Neural crest cell (in vitro differentiated cells): Measurements from ENCODE around the gene D2HGDH. TPM values are rescaled to one million over a fixed set of nuclear protein-coding genes. Genes with fewer than 3 reads are reported as not detected.
A peak's percentile ranks its signal among the peaks of the same experiment; 100 is the strongest.

Experiments used
- DNase-seq: peaks from one replicate; pipeline ENCODE4 v3.0.0; 2021; ENCODE audit warnings: low read depth, mixed read lengths, low spot score
- H3K27ac Mint-ChIP-seq: one replicate; pipeline ENCODE4 v1.8.0; 2021; ENCODE audit warnings: mild to moderate bottlenecking, mixed read lengths; ENCODE audit not compliant: unreplicated experiment
- H3K27me3 Mint-ChIP-seq: 2 replicates; pipeline ENCODE4 v1.8.0; 2021; ENCODE audit warnings: low read depth, mild to moderate bottlenecking, mixed read lengths
- H3K36me3 Mint-ChIP-seq: 2 replicates; pipeline ENCODE4 v1.8.0; 2021; ENCODE audit warnings: low read depth, mild to moderate bottlenecking, mixed read lengths
- H3K4me1 Mint-ChIP-seq: 2 replicates; pipeline ENCODE4 v1.8.0; 2021; ENCODE audit warnings: mixed read lengths
- H3K4me3 Mint-ChIP-seq: one replicate; pipeline ENCODE4 v1.8.0; 2021; ENCODE audit warnings: mild to moderate bottlenecking, mixed read lengths
- H3K9me3 Mint-ChIP-seq: 2 replicates; pipeline ENCODE4 v1.8.0; 2021; ENCODE audit warnings: mixed read lengths
- total RNA-seq: library from RNA; stranded (reverse); gene quantifications from 2 replicates; pipeline ENCODE4 v1.2.1, GENCODE V29; 2021
- TF ChIP-seq, protein P1 (sequence below): fragments of 200-600 bp; sonication (generic); conservative IDR thresholded peaks from 2 replicates; pipeline ENCODE4 v1.5.0; 2021; ENCODE audit warnings: antibody characterized with exemption, mild to moderate bottlenecking

The D2HGDH gene
- total RNA-seq, 1 donor from 2014 or later: 17.7 TPM

DNA sequence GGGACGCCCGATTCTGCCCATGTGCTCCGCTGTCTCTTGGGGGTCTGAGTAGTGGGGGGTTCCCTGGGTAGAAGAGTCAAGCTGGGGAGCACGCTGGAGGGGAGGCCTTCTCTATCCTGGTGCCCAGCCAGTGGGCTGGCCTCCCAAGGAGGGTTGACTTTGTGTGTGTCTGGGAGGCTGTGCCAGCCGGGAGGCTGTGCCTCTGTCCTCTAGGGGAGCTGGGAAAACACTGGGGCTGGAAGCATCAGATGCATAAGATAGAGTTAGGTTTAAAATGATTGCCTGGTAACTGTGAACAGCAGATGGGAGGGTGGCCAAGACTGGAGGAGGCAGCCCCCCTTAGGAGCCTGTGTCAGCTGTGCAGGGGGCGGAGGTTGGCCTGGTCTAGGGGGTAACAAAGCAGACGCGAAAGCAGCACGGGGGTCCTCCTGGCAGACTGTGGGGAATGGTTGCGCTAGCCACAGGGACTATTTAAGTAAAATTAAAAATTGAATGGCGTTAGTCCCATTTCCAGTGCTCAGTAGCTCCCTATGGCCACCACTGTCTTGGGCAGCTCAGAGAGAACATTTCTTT, 31.3 kb upstream of the D2HGDH start:
- Mint-ChIP-seq H3K4me1 (peaks cover 20% of the 10 kb centered on the region), H3K36me3 (peaks cover 33% of the 10 kb centered on the region)

DNA sequence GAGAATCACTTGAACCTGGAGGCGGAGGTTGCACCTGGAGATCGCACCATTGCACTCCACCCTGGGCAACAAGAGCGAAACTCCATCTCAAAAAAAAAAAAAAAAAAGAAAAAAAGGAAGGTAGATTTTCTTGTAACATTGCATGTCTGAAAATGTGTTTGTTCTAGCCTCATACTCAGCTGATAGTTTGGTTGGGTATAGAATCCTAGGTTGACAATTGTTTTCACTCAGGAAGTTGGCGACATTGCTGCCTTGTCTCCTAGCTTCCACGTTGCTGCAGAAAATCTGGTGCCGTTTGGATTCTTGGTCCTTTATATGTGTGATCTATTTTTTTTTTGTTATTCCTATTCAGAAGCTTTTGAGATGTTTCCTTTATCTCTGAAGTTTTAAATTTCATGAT, 27.9 kb upstream of the D2HGDH start:
- TF ChIP-seq, protein P1, sequence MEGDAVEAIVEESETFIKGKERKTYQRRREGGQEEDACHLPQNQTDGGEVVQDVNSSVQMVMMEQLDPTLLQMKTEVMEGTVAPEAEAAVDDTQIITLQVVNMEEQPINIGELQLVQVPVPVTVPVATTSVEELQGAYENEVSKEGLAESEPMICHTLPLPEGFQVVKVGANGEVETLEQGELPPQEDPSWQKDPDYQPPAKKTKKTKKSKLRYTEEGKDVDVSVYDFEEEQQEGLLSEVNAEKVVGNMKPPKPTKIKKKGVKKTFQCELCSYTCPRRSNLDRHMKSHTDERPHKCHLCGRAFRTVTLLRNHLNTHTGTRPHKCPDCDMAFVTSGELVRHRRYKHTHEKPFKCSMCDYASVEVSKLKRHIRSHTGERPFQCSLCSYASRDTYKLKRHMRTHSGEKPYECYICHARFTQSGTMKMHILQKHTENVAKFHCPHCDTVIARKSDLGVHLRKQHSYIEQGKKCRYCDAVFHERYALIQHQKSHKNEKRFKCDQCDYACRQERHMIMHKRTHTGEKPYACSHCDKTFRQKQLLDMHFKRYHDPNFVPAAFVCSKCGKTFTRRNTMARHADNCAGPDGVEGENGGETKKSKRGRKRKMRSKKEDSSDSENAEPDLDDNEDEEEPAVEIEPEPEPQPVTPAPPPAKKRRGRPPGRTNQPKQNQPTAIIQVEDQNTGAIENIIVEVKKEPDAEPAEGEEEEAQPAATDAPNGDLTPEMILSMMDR: no peak
- Mint-ChIP-seq H3K9me3 (peaks cover 6% of the 10 kb centered on the region), H3K36me3 (peaks cover 50% of the 10 kb centered on the region), H3K27ac (no peak overlapping the region), H3K27me3 (no peaks in the 10 kb centered on the region), H3K4me1 (peaks cover 6% of the 10 kb centered on the region), H3K4me3 (no peak overlapping the region)
- no peak for DNase-seq

More for the DNA sequence above, 31.3 kb upstream of the D2HGDH start:
- no peaks in the 10 kb centered on the region for H3K27me3 Mint-ChIP-seq
- peak overlapping the region; percentile 95 for H3K4me3 Mint-ChIP-seq
- peaks cover 6% of the 10 kb centered on the region for H3K9me3 Mint-ChIP-seq
- H3K27ac Mint-ChIP-seq: peak overlapping the region; percentile 64
- no peak for DNase-seq
- TF ChIP-seq, protein P1: no peak

DNA sequence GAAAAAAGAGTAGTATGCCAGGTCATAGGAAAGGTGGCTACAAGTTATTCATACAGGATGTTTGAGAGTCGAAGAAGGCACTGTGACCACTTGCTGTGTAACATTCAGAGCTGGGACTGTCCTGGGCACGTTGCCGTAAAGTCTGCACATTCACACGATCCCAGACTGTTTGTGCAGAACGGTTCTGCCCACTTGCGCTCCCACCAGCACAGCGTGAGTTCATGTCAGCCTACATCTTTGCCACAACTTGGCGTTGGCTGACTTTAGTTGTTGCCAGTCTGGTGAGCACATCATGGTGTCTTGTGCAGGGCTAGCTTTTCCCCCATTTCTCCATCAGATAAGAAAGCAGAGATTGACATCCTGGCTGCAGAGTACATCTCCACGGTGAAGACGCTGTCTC, 25.6 kb upstream of the D2HGDH start:
- TF ChIP-seq, protein P1: no peak
- no peak for DNase-seq
- Mint-ChIP-seq H3K27ac (peak overlapping the region; percentile 63), H3K4me1 (no peaks in the 10 kb centered on the region), H3K27me3 (no peaks in the 10 kb centered on the region), H3K36me3 (peaks cover 55% of the 10 kb centered on the region), H3K9me3 (peaks cover 6% of the 10 kb centered on the region), H3K4me3 (peak overlapping the region; percentile 66)

DNA sequence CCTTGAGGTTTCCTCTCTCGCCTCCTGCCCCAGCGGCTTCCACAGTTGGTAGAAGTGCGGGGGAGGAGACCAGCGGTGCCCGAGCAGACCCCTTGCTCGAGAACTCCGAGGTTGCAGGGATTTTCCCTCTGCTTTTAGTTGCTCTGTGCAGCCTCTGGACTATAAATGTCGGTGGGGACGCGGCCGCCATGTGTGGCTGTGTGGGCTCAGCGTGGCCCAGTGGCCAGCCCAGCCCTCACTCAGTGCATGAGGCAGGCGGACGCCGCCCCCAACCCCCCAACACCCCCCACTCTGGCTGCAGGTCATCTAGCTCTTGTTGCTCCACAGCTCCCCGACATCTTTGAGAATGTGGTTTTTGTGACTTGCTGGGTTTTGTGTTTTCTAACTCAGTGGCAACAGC, 15.3 kb upstream of the D2HGDH start:
- Mint-ChIP-seq H3K27ac (no peak overlapping the region), H3K4me1 (no peaks in the 10 kb centered on the region), H3K36me3 (peaks cover 54% of the 10 kb centered on the region), H3K4me3 (no peak overlapping the region), H3K9me3 (peaks cover 2% of the 10 kb centered on the region), H3K27me3 (no peaks in the 10 kb centered on the region)
- TF ChIP-seq, protein P1: no peak
- DNase-seq: no peak

DNA sequence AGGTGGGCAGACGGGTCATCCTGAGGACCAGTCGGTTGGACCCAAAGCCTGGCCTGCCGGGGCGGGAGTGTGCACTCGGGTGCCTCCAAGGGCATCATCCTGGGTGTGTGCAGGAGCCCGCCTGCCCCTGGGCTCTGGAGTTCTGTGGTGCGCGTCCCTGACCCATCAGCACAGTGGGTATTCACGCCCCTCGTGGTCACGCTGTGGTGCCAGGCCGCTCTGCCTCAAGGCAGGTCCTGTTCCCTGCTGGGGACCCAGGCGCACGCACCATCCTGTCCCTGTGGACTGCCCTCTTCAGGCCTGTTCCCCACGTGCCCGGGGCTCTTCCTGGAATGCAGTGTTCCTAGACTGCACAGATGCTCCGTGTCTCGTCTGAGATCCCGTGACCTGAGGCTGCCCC, 14.3 kb upstream of the D2HGDH start:
- Mint-ChIP-seq H3K27me3 (no peaks in the 10 kb centered on the region), H3K36me3 (peaks cover 51% of the 10 kb centered on the region), H3K4me1 (no peaks in the 10 kb centered on the region), H3K4me3 (no peak overlapping the region), H3K9me3 (peaks cover 2% of the 10 kb centered on the region), H3K27ac (no peak overlapping the region)
- DNase-seq: no peak
- TF ChIP-seq, protein P1: no peak
